Heart left ventricle (tissue), 16 donors: ENCODE results near the gene BST1. TPM values are rescaled to one million over a fixed set of nuclear protein-coding genes. Genes with fewer than 3 reads are reported as not detected.

ENCODE experiments used
- ATAC-seq, 4 donors: fragments of 200-7000 bp; cut with Tn5 transposase; one replicate each; pipeline ENCODE4 v1.9.1; 2020 to 2022; ENCODE audit warnings: moderate library complexity in 4 of 4, mild to moderate bottlenecking in 3 of 4, moderate number of reproducible peaks in 1 of 4
- DNase-seq, 5 donors: peaks; one replicate each; pipeline ENCODE4 v3.0.0-alpha.2; 2020
- H3K27ac ChIP-seq, 12 donors: fragments of 200-600 bp; sonication (generic) in 4 of 12; one replicate each; pipeline versions ENCODE4 v1.5.0 to v1.8.0; 2016 to 2022; ENCODE audit warnings: mild to moderate bottlenecking in 2 of 12
- H3K27me3 ChIP-seq, 9 donors: fragments of 200-600 bp; sonication (generic) in 2 of 9; one replicate each; pipeline versions ENCODE4 v1.5.1 to v1.8.0; 2016 to 2022; ENCODE audit warnings: mild to moderate bottlenecking in 3 of 9
- H3K36me3 ChIP-seq, 9 donors: fragments of 200-600 bp; sonication (generic) in 2 of 9; one replicate each; pipeline versions ENCODE4 v1.5.0 to v1.8.0; 2018 to 2022; ENCODE audit warnings: mild to moderate bottlenecking in 2 of 9
- H3K4me1 ChIP-seq, 12 donors: fragments of 200-600 bp; sonication (generic) in 4 of 12; one replicate each; pipeline versions ENCODE4 v1.5.0 to v1.8.0; 2016 to 2022; ENCODE audit warnings: mild to moderate bottlenecking in 3 of 12
- H3K4me3 ChIP-seq, 12 donors: fragments of 200-600 bp; sonication (generic) in 4 of 12; one replicate each; pipeline versions ENCODE4 v1.5.0 to v1.8.0; 2017 to 2022; ENCODE audit warnings: mild to moderate bottlenecking in 9 of 12, moderate library complexity in 4 of 12
- H3K9me3 ChIP-seq, 12 donors: fragments of 200-600 bp; sonication (generic) in 4 of 12; one replicate each; pipeline versions ENCODE4 v1.5.0 to v1.8.0; 2016 to 2022; ENCODE audit warnings: mild to moderate bottlenecking in 1 of 12
- POLR2A ChIP-seq, 2 donors: fragments of 450-650 bp; IDR thresholded peaks; one replicate each; pipeline ENCODE4 v1.6.1; 2017; ENCODE audit warnings: antibody characterized with exemption in 2 of 2, mild to moderate bottlenecking in 2 of 2, moderate library complexity in 2 of 2
- WGBS, 4 donors: extraction: QIAGEN DNeasy Blood & Tissue Kit in 2 of 4; methylation state at CpG; one replicate each; pipeline versions ENCODE4 v1.1.5 to v1.1.7; 2013 to 2018; 5-methylcytosine and 5-hydroxymethylcytosine counted together
- intact Hi-C, 10 donors: fragments of 100-400 bp; cut with DNase I; formaldehyde crosslinking; loops; one replicate each; pipeline versions ENCODE4 v1.11.1 to v1.14.2; 2022
- polyA plus RNA-seq, 2 donors: library from polyadenylated mRNA; stranded (reverse); fragments of 200-250 nt; gene quantifications; one replicate each; pipeline ENCODE4 v1.2.3, GENCODE V29; 2013
- total RNA-seq, 9 donors: library from RNA; depleted of rRNA in 2 of 9; stranded (reverse); fragments of >200 nt in 2 of 9; fragmentation: NEBNext Ultra II Directional in 3 of 9; extraction: Animal tissue kit (Norgen Biotek cat#: 25700) in 3 of 9; gene quantifications; one replicate each; pipeline versions ENCODE4 v1.1.0 to v1.2.4, GENCODE V29; 2016 to 2023
- TF ChIP-seq, protein P1 (sequence below), 12 donors: fragments of 200-600 bp; sonication (generic) in 4 of 12; IDR thresholded peaks; one replicate each; pipeline versions ENCODE4 v1.5.0 to v1.8.0; 2018 to 2022; ENCODE audit warnings: antibody characterized with exemption in 12 of 12, mild to moderate bottlenecking in 5 of 12
- donor health status: ischemic (EF 13 %, LVEDD 7.1; RV severe dilation, severe dysfunction).
- donor health status: healthy with polysubstance abuse.
- donor health status: DM: no; HTN: yes; CAD: no.
- donor health status: DM: no; HTN: no; CAD: no.
- donor health status: ischemic (EF 25% LVEDD 6.9; RV normal size, moderate dysfunction).
- donor health status: ischemic (EF 25% LVEDD 5.7; RV mildly dilated, moderate dysfunction).
- donor health status: healthy.
- donor health status: DM: yes; HTN: yes; CAD: no.
- donor health status: ischemic (EF 35%, LVEDD 5.7; RV mildly dilated, moderate dysfunction).
- donor health status: nonischemic (EF 11% LVEDD 7.7; RV severe dilation, severe dysfunction).
- donor health status: DM: yes; HTN: yes; CAD: no.
- donor health status: PGD.
- donor health status: ischemic (EF 29% LVEDD 5.4; RV normal size, mild dysfunction).
- donor health status: nonischemic (EF 23%, LVEDD 6.1; RV moderate dilation, normal function).

Gene BST1
- total and polyA plus RNA-seq, 11 donors = 1.3 to 18.4 (median 2.1) TPM

DNA sequence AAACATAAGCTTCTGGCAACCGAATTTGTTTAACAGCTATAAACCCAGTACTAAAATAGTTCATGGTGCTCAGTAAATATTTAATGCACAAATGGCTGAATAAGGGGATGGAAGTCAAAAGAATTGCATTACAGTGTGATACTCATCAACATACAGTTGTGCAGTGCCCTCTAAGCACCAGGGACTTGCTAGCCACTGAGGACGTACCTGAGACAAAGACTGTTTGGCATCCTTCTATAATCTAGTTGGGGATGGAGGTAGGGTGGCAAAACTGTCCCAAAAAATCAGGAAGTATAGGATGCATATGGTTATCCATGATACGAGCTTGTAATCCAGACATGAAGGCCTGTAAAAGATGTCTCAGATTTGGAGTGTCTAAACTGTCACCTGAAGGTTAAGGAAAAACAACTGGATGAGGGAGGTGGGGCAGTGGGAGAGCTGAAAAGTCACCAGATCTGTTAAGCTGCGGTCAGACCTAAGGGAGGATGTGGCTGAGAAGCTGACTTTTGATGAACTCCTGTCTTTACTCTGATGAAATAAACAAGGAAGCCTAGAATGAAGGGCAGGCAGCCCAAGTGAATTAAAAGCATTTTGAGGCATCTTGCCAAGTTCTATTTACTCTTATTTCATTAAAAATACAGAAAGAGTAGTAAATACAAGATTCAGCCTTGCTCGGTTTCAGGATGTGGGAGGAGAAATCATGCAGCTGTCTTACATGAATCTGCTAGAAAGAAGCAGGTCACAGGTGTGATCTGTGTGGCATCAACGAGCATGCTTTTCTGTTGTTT is 63.2 kb downstream of the BST1 start:
- Histone ChIP-seq H3K9me3 (no peaks in the 10 kb centered on the region), H3K36me3 (no peaks in the 10 kb centered on the region), H3K27me3 (no peaks in the 10 kb centered on the region), H3K4me1 (peaks cover 0 to 16% (median 0%) of the 10 kb centered on the region in 12 donors), H3K27ac (no peak overlapping the region), H3K4me3 (no peak overlapping the region)
- DNase-seq (no peak), ATAC-seq (no peak)
- TF ChIP-seq, protein P1, sequence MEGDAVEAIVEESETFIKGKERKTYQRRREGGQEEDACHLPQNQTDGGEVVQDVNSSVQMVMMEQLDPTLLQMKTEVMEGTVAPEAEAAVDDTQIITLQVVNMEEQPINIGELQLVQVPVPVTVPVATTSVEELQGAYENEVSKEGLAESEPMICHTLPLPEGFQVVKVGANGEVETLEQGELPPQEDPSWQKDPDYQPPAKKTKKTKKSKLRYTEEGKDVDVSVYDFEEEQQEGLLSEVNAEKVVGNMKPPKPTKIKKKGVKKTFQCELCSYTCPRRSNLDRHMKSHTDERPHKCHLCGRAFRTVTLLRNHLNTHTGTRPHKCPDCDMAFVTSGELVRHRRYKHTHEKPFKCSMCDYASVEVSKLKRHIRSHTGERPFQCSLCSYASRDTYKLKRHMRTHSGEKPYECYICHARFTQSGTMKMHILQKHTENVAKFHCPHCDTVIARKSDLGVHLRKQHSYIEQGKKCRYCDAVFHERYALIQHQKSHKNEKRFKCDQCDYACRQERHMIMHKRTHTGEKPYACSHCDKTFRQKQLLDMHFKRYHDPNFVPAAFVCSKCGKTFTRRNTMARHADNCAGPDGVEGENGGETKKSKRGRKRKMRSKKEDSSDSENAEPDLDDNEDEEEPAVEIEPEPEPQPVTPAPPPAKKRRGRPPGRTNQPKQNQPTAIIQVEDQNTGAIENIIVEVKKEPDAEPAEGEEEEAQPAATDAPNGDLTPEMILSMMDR (IDR thresholded peaks at IDR 0.05) = no peak
- TF ChIP-seq POLR2A (IDR thresholded peaks at IDR 0.05) = no peak
- WGBS, 4 donors = 48 to 54% (median 51%) methylated on average over 6 of the region's 6 CpGs
- intact Hi-C loops = no loop called here

- intact Hi-C loops = no loop called here
- no peaks in the 10 kb centered on the region for H3K27me3 ChIP-seq
- ATAC-seq (no peak), DNase-seq (no peak)
- no peaks in the 10 kb centered on the region for H3K36me3 ChIP-seq
- H3K9me3 ChIP-seq = no peaks in the 10 kb centered on the region
- no peak overlapping the region for H3K4me3 ChIP-seq
- TF ChIP-seq, protein P1 (IDR thresholded peaks at IDR 0.05) = no peak
- no peak for TF ChIP-seq POLR2A (IDR thresholded peaks at IDR 0.05)
- no peak overlapping the region for H3K27ac ChIP-seq
- WGBS, 4 donors = 76 to 91% (median 86%) methylated on average over 8 of the region's 8 CpGs
- H3K4me1 ChIP-seq = peaks cover 0 to 23% (median 0%) of the 10 kb centered on the region in 12 donors
These were observed 64.0 kb downstream of the BST1 start for GRCh38 chr4:15766821-15767220.

- no peaks in the 10 kb centered on the region for H3K36me3 ChIP-seq
- intact Hi-C loops = no loop called here
- 60 to 81% (median 72%) methylated on average over 2 of the region's 2 CpGs for WGBS, 4 donors
- no peaks in the 10 kb centered on the region for H3K9me3 ChIP-seq
- DNase-seq (no peak), ATAC-seq (no peak)
- TF ChIP-seq POLR2A (IDR thresholded peaks at IDR 0.05) = no peak
- H3K4me1 ChIP-seq = peaks cover 0 to 26% (median 0%) of the 10 kb centered on the region in 12 donors
- no peak overlapping the region for H3K4me3 ChIP-seq
- no peak overlapping the region for H3K27ac ChIP-seq
- H3K27me3 ChIP-seq = no peaks in the 10 kb centered on the region
These were observed 66.3 kb downstream of the BST1 start for GRCh38 chr4:15769202-15769601.

DNA sequence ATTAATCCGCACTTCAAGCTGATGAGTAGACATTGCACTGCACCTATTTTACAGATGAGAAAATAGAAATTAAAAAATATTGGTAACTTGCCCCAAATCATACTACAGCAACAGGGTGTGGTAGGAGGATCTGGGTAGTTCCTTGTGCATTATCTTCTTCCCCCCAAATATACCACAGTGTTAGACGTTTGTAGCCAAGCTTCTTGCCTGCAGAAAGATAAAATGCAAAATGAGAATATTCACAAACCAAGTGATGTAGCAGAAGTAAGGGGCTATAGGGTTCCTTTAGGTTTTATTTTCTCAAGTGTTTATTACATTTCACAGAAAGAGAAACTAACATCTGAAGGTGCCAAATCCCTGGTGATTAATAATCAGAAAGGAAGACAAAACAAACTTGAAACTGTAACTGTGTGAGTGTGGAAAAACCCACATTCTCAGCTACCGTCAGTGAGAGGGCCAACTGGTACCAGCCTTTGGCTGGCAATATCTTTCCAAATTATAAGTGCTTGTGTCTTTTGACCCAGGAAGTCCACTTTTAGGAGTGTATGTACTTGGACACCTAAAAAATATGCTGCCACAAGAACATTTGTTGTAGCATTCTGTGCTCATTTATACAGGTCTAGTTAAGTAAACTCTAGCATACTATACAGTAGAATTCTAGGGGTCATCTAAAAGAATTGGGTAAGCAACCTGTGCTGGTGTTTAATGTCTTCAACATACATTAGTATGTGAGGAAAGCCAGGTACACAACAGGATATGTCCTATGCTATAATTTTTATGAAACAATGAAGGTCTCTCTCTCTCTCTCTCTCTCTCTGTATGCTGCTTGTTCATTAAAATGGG is 68.6 kb downstream of the BST1 start:
- WGBS, 4 donors = 52 to 67% (median 57%) methylated on average over 3 of the region's 3 CpGs
- peaks cover 0 to 16% (median 0%) of the 10 kb centered on the region in 12 donors for H3K4me1 ChIP-seq
- no peaks in the 10 kb centered on the region for H3K36me3 ChIP-seq
- TF ChIP-seq, protein P1 (IDR thresholded peaks at IDR 0.05) = no peak
- no peak for TF ChIP-seq POLR2A (IDR thresholded peaks at IDR 0.05)
- H3K4me3 ChIP-seq = no peak overlapping the region
- DNase-seq (no peak), ATAC-seq (no peak)
- H3K27ac ChIP-seq = no peak overlapping the region
- intact Hi-C loops = no loop called here
- H3K9me3 ChIP-seq = no peaks in the 10 kb centered on the region
- no peaks in the 10 kb centered on the region for H3K27me3 ChIP-seq
